ENCODE results near the gene FABP1. TPM values are rescaled to one million over a fixed set of nuclear protein-coding genes. Genes with fewer than 3 reads are reported as not detected.

The FABP1 gene
- total RNA-seq, 2 donors from 2014 or later: not detected

- ATAC-seq (no peak), DNase-seq (no peak)
- intact Hi-C loops (cut with DNase I): no loop called here
These were observed 5.5 kb downstream of the FABP1 start for GRCh38 chr2:88122141-88122884.

- intact Hi-C loops (cut with DNase I): no loop called here
- ATAC-seq (no peak), DNase-seq (no peak)
These were observed 6.2 kb downstream of the FABP1 start for GRCh38 chr2:88121678-88122077.

- intact Hi-C loops (cut with DNase I): no loop called here
- ATAC-seq: no peak
- no peak for DNase-seq
These were observed 9.9 kb downstream of the FABP1 start for GRCh38 chr2:88117973-88118372.

GRCh38 chr2:88116669-88117432, 11.0 kb downstream of the FABP1 start:
- intact Hi-C loops (cut with DNase I): no loop called here
- no peak for ATAC-seq
- DNase-seq: no peak

GRCh38 chr2:88115825-88116518, 11.9 kb downstream of the FABP1 start:
- intact Hi-C loops (cut with DNase I): no loop called here
- DNase-seq (no peak), ATAC-seq (peak in 1 of 2 donors; percentile 34)

GRCh38 chr2:88114889-88115288, 13.0 kb downstream of the FABP1 start:
- intact Hi-C loops (cut with DNase I): no loop called here
- DNase-seq: no peak
- ATAC-seq: peak; percentile 25 to 27

- ATAC-seq: no peak
- intact Hi-C loops (cut with DNase I): no loop called here
These were observed 14.8 kb downstream of the FABP1 start for GRCh38 chr2:88113069-88113468.

GRCh38 chr2:88110830-88111229, 17.0 kb downstream of the FABP1 start:
- DNase-seq (no peak), ATAC-seq (no peak)
- intact Hi-C loops (cut with DNase I): no loop called here

More at GRCh38 chr2:88113069-88113468, 14.8 kb downstream of the FABP1 start:
- DNase-seq: no peak

GRCh38 chr2:88108796-88109195, 19.1 kb downstream of the FABP1 start:
- ATAC-seq (peak in 1 of 2 donors; percentile 16), DNase-seq (no peak)
- intact Hi-C loops (cut with DNase I): no loop called here

GRCh38 chr2:88100489-88100858, 27.4 kb downstream of the FABP1 start:
- DNase-seq (no peak), ATAC-seq (peak in 1 of 2 donors; percentile 44)

GRCh38 chr2:88099798-88100488, 27.9 kb downstream of the FABP1 start:
- ATAC-seq (peak in 1 of 2 donors; percentile 59), DNase-seq (no peak)
- intact Hi-C loops (cut with DNase I): no loop called here

More at GRCh38 chr2:88100489-88100858, 27.4 kb downstream of the FABP1 start:
- intact Hi-C loops (cut with DNase I): no loop called here

GRCh38 chr2:88098558-88098900, 29.3 kb downstream of the FABP1 start:
- intact Hi-C loops (cut with DNase I): no loop called here
- DNase-seq (no peak), ATAC-seq (no peak)

GRCh38 chr2:88097891-88098557, 29.8 kb downstream of the FABP1 start:
- DNase-seq: no peak
- intact Hi-C loops (cut with DNase I): no loop called here
- peak in 1 of 2 donors; percentile 26 for ATAC-seq

- DNase-seq: no peak
- intact Hi-C loops (cut with DNase I): no loop called here
- ATAC-seq: no peak
These were observed 30.7 kb downstream of the FABP1 start for GRCh38 chr2:88097192-88097591.

- DNase-seq: no peak
- intact Hi-C loops (cut with DNase I): no loop called here
- ATAC-seq: no peak
These were observed 31.2 kb downstream of the FABP1 start for GRCh38 chr2:88096708-88097107.

- ATAC-seq: no peak
- intact Hi-C loops (cut with DNase I): no loop called here
These were observed 32.8 kb downstream of the FABP1 start for GRCh38 chr2:88095022-88095421.

GRCh38 chr2:88092773-88093172, 35.1 kb downstream of the FABP1 start:
- no peak for ATAC-seq
- no peak for DNase-seq
- intact Hi-C loops (cut with DNase I): no loop called here

More at GRCh38 chr2:88095022-88095421, 32.8 kb downstream of the FABP1 start:
- no peak for DNase-seq

- intact Hi-C loops (cut with DNase I): no loop called here
- ATAC-seq: no peak
- DNase-seq: no peak
These were observed 35.9 kb downstream of the FABP1 start for GRCh38 chr2:88091943-88092342.

All from left cardiac atrium (tissue), 4 donors.